Measurements from ENCODE around the gene NAV2. TPM values are rescaled to one million over a fixed set of nuclear protein-coding genes. Genes with fewer than 3 reads are reported as not detected.

NAV2 gene
- total RNA-seq, 1 experiment from 2014 or later: 1.8 TPM

DNA sequence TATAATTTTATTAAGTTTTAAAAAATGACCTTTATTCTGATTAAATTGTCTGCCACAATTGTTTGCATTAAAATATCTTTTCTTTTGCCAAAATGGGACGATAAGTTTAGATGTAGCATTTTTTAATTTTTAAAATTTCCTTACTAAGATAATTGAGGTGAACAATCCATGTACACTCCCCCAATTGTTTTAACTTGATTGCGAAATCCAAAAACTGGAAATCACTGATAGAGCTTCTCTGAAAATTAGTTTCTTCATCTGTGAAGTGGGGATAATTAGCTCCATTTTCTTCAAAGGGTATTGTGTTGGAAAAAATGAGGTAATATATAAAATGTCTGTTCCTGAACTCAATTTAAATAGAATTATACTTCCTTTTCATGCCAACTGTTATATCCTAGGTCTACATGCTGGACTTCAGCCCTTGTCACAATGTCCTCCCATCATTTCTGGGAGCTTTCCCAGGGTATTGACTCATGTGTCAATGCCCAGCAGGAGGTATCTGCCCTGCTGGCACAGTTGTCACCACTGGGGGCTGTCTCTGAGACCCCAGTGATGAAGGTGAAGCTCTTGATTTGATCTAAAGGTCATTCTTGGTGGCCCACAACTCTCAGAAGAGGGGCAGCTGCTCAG lies 28.7 kb upstream of the NAV2 start:
- DNase-seq (ENCODE audit: low spot score): no peak

DNA sequence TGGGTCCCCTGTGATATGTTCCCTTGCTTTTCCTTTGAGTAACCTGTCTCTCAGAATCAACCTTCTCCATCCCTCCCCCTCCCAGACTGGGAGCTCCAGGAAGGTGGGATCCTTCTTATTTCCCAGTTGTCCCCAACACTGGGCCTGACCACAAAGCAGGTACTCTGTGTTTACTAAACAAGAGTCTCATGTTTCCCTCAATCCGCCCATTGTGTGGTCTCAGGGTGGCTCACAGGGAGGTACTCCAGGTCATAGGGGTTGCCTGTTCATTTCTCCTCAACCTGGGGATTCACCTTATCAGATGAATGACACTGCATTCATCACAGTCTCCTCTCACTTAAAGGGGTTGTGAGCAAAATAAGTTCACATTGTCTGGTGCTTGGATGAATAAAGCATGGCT lies 26.4 kb upstream of the NAV2 start:
- DNase-seq (ENCODE audit: low spot score): no peak

DNA sequence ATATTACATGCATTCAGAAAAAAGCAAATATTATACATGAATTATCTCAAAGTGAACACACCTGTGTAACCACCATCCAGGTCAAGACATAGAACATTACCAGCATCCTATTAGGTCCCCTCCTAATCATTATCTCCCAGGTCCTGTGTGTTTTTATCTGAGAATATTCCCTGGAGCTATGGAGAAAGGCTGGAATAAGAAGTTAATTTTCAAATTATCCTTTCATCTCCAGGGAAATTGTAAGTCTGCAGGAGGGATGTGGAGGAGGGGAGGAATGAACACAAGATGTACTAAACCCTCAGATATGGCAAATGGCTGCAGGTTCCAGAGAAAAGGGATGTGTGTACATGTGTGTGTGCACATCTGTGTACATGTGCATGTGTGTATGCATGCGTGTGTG lies 25.2 kb upstream of the NAV2 start:
- DNase-seq (ENCODE audit: low spot score): no peak

DNA sequence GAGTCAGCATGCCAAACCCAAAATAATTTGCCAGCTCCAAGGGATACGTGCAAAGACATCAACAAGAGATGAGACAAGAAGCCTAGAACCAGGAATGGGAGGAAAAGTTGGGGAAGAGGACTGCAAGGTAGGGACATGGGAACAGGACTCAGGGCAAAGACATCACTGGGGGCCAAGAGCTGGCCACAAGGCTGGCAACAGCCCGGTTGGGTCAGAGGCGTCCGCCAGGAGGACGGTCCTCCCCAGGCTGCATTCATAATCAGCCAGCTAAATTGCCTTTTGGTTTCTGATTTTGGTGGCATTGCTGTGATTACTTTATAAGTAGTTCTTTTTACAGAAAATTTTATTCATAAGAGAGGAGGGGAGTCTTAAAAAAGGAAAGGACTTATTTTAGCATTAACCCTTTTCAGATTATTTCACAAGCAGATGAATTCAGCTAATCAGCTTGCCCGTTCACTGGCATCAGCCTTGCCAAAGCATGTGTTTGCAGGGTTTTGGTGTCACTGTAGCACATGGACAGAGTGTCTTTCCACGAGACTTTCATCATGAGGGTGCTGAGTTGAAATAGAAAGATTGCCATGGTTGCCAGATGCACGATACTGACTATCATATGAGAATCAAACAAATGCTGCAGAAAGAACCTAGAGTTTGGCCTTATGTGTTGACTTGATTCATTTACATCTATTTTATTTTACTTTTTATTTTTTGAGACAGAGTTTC lies 23.2 kb upstream of the NAV2 start:
- no peak for DNase-seq (ENCODE audit: low spot score)

DNA sequence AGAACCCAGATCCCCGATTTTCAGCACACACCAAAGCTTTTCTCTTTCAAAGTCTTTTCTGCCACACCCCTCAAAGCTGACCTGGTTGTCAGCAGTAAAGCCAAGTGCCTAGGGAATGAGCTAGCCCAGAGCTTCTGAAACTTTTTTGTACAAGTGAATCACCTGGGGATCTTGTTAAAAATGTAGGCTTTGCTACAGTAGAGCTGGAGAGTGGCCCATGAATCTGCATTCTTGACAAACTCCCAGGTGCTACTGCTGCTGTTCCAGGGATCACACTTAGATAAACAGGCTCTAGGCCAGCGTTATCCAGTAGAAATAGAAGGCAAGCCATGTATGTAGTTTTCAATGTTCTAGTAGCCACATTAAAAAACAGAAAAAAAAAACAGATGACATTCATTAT lies 21.8 kb upstream of the NAV2 start:
- no peak for DNase-seq (ENCODE audit: low spot score)

DNA sequence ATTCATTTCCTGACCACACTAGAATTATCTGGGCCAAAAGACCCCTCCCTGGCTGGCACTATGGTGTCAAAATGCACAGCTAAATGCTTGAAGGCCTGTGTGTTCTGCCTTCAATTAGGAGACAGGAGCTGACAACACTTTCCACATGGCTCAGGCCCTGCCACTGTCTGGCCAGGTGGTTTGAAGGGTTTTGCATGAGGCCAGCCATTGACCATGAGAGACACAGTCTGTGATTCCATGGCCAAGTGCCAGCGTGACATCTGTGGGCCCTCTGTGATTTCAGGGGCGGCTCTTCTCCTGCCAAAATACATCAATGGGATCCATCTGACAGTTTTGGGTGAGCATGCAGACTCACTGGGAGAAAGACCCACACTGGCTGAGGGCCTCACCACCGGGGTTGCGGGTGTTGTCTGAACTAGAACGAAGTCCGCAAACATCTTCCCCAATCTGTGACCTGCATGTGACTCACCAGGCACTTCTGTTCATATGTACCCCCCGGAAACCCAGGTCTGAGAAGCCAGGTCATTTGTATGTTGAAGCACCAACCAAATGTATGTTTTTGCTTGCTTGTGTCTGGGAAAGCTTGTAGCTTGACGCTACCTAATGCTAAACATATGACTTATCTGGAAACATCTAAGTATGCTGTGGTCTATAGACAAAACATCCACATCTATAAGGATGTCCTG lies 20.7 kb upstream of the NAV2 start:
- no peak for DNase-seq (ENCODE audit: low spot score)

DNA sequence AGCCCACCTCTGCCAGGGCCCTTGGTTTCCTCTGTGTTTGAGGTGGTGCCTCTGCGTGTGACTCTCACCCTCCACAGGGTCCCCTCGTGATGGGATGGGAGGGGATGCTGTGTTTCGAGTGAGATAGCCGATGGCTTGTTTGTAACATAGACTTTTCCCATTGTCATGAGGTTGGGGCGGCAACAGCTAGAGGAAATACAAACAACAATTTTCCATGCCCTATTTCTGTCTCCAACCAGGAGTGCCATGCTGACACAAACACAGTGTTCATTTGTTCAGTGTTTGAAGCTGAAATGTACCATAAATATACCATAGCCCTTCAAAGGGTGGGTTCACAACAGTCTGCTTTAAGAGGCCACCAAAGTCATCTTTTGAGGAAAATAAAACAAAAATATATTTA lies 19.5 kb upstream of the NAV2 start:
- DNase-seq (ENCODE audit: low spot score): no peak

DNA sequence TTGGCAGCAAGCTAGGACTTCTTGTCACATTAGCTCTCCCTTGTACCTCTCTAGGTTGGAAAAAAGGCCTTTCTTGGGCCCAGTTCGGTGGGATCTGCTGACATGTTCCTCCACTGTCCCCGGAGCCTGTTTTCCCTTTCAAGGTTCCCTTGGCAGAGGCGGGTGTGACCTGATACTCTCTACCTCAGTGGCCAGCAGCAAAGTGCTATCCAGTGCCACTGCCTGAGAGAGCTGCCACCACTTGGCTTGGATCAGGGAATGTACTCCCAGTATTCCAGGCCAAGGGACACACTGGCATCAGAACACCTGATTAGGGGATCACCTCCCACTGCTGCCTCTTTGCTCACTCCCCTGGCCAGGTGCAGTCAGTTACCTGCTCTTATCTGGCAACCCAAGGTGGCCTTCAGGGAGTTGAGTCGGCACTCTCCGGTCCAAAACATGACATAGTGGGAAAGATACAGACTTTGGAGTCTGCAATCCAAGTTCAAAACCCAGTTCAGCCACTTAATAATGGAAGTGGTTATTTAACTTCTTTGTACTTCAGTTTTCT lies 17.8 kb upstream of the NAV2 start:
- no peak for DNase-seq (ENCODE audit: low spot score)

DNA sequence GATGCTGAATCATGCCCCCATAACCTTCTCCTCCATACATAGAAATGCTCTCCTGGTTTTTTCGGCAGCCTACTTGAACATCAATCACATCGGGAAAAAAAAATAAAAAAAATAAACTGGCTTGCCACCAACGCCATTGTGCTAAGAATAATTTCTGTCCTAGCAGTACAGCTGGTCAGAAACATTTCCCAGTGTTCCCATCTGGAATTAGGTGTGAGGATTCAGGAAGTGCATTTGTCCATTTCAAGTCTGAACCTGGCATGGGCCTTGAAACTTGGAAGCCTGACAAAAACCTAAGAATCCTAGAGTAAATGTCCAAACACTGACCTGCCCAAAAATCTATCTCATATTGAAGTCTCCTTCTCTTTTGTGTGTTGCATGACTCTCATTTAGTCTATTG lies 16.6 kb upstream of the NAV2 start:
- no peak for DNase-seq (ENCODE audit: low spot score)

DNA sequence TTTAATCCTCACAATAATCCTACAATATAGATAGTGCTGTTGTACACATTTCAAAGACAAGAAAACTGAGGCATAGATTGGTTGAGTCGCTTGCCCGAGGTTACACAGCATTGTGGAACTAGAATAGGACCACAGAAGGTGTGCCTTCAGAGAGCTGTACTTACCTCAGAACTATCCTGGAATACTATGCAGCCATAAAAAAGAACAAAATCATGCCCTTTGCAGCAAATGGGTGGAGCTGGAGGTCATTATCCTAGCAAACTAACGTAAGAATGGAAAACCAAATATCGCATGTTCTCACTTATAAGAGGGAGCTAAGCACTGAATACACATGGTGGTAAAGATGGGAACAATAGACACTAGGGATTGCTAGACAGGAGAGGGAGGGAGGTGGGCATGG lies 15.7 kb upstream of the NAV2 start:
- DNase-seq (ENCODE audit: low spot score): no peak

DNA sequence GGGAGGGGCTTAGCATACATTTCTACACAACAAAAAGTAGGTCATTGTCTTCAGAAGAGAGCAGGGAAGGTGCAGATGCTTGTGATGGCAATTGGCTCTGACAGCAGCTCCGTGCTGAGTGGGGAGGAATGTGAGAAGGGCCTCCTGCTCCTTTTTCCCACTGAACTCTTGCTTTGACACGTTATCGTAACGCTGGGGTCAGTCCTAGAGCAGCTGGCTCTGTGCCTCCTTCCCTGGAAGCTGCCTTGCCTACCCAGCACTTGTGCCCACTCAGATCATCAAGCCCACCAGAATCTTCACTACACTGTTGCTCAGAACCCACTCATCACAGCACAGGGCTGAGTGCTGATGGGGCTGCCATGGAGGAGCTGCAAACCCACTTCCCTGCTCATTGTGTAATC lies 14.9 kb upstream of the NAV2 start:
- DNase-seq (ENCODE audit: low spot score): no peak

DNA sequence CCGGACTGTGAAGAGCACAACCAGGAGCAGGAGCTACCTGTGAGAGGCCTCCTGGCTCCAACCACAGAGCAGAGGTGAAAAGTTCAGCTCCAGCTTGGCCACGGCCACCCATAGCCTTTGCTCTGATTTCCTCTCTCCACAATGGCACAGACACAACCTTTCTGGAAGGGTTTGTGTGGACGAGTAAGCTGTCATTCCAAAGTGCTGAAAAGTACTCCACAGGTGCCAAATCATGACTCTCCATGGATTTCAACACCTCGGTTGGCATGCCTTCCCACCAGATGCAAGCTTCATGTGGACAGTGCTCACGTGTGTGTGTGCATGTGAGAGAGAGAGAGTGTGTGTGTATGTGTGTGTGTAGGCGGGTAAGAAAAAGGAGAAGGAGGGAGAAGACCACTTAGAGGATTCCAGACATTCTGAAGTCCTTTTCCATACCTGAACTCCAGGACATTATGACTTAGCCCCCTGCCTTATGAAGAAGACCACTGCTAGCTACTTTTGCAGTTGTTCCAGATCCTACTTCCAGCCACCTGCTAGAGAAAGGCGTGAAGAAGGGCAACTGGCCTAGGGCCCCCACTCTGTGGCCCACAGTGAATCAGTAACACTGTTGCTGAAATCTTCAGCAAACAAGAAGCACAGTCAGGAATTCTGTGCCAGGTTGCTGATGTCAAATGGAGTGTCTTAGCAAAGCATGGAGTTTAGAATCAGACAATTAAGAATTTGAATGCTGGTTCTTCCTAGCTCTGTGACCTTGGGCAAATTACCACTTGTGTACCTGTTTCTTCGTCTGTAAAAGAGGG lies 13.9 kb upstream of the NAV2 start:
- no peak for DNase-seq (ENCODE audit: low spot score)

DNA sequence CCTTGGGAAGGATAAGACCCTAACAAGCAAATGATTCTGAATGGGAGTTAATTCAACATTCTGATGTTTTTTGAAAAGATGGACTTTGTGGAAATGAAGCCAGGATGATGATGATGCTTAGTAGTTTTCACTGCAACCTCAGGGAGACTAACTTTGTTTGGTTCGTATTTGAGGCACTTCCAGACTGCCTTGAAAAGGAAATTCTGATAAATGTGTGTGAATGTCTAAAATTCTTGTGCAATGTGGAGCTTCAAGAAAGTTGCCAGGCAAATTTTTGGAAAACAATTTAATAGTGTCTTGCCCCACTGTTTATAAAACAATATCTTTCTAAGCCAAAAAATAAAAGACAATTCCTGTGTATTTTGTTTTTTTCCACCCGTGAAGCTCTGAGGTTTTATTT lies 11.2 kb upstream of the NAV2 start:
- no peak for DNase-seq (ENCODE audit: low spot score)

DNA sequence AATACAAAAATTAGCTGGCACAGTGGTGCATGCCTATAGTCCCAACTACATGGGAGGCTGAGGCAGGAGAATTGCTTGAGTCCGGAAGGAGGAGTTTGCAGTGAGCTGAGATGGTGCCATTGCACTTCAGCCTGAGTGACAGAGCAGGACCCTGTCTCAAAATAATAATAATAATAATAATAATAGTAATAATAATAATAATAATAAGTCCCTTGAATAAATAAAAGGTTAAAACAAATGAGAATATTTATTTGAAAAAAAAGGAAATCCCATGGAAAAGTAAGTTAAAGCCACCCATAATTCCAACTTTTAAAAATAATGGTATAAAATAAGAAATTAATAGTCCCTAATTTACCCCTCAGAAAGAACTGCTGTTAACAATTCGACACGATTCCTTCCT lies 10.0 kb upstream of the NAV2 start:
- no peak for DNase-seq (ENCODE audit: low spot score)

DNA sequence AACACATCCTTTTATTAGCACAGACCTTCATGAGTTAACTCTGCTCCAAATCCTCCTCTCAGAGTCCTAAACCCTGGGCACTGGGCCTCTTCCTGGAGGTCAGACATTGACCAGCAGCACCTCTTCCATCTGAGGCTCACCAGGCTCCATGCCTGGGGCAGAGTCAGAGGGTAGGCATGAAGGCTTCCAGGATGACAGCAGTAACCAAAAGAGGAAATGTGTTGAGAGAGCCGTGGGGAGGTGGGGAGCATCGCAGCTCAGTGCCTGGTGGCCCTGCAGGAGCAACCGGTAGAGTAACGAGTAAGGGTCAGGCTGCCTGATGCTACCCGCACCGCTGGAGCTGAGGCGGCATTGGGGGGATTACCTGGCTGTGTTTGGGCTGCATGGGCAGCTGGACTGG lies 9.4 kb upstream of the NAV2 start:
- DNase-seq (ENCODE audit: low spot score): no peak

DNA sequence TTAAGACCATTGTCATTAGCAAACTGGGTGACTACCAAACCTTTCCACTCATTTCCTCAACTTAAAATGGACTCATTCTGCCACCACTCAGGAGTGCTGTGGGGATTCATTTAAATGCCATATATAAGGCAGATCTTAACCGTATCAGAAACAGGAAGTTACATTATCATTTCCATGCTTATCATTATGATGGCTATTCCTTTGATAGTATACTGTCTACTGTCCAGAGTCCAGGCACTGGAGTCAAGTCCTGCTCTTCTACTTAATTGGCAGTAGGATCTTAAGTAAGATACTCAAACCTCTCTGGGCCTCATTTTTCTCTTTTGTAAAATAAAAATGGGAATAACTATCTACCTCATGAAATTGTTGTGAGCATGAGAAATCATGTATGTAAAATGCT lies 8.4 kb upstream of the NAV2 start:
- no peak for DNase-seq (ENCODE audit: low spot score)

DNA sequence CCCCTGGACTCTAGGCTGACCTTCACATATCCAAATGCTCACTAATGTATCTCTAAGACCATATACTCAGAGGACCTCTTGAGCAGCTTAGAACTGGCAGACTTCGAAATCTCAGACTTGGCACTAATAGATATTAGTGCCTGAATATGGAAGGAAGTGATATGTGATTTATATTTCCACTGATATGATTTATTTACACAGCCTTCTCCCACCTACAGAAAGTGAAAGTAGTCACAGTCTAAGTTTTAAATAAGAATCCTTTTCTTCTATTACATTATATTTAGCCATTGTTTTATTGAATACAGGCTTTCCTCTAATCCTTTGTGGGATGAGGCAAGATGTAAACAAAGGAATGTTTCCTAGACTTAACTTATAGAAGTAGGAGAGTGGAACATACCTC lies 6.7 kb upstream of the NAV2 start:
- no peak for DNase-seq (ENCODE audit: low spot score)

DNA sequence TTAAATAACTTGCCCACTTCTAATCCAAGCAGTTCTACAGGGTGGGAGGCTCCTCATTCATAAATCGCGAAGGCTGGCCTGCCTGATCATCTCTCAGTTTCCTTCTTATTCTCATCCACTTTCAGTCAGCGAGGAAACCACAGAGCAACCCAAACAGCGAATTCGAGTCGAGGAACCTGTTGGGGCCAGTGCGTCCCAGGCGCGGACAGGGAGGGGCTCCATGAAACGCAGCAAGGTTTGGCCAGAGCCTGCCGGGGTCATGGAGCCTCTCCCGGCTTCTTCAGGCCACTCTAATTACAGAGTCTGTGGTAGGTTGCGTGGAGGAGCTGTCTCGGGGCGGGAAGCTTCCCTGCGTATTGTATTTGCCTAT lies 741 bp upstream of the NAV2 start:
- no peak for DNase-seq (ENCODE audit: low spot score)

DNA sequence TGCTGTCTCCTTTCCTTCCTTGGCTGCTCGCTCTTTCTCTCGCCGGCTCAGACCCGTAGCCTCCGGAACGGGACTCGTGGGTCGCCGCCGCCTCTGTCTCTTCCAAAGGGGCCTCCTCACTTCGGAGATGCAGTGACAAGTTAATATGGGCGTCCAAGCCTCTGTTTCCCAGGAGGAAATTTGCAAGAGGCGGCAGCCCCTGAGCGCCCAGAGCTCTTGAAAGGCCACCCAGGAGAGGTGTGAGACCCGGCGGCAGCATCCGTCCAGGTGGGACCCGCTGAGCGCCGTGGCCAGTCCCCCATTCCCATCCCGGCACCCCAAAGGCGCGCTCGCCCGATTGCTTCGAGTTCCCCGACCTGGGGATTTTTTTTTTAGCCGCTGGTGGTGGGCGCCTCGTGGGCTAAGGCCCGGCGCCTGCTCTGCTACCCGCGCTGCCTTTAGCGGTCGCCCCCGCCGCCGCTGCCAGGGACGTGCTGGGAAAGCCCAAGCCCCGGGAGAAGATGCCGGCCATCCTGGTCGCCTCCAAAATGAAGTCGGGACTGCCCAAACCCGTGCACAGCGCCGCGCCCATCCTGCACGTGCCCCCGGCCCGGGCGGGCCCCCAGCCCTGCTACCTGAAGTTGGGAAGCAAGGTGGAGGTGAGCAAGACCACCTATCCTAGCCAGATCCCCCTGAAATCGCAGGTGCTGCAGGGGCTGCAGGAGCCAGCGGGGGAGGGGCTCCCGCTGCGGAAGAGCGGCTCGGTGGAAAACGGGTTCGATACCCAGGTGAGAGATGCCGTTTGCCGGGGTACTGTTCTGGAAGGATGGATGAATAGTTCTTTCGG lies 772 bp downstream of the NAV2 start:
- no peak for DNase-seq (ENCODE audit: low spot score)

DNA sequence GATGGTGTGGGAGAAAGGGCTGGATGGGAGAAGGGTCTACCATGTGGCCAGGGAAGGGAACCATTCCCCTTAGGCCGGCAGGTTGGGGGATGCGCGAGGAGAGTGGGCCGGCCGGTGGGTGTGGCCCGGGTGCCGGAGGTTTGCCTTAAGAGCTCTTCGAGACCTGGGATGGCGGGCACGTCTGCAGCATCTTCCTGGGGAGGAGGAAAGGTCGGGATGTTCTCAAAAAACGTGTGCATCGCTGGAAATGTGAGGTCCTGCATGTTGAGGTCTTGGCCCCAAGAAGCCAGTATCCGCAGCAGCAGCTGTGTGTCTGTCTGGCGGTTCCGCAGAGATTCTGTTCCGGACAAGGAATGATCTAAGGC lies 1.4 kb downstream of the NAV2 start:
- no peak for DNase-seq (ENCODE audit: low spot score)

Measured in H4 (cell line).